Neuron (in vitro differentiated cells): Measurements from ENCODE around the gene CYP26A1.

Experiments used
- H2AFZ ChIP-seq: one replicate; pipeline ENCODE4 v1.6.1; 2013; ENCODE audit warnings: low read depth, mild to moderate bottlenecking, inconsistent platforms, low read length, moderate library complexity
- H3K27me3 ChIP-seq: one replicate; pipeline ENCODE4 v1.6.1; 2013; ENCODE audit warnings: low read length; ENCODE audit not compliant: insufficient read depth
- H3K36me3 ChIP-seq: one replicate; pipeline ENCODE4 v1.6.1; 2013; ENCODE audit warnings: low read length; ENCODE audit not compliant: insufficient read depth
- H3K4me1 ChIP-seq: one replicate; pipeline ENCODE4 v1.6.1; 2013; ENCODE audit warnings: low read length; ENCODE audit not compliant: insufficient read depth
- H3K4me3 ChIP-seq: 2 replicates; pipeline ENCODE4 v1.5.1; 2013; ENCODE audit warnings: mild to moderate bottlenecking, low read length, moderate library complexity
- H3K9me3 ChIP-seq: one replicate; pipeline ENCODE4 v1.6.1; 2013; ENCODE audit warnings: low read length

CYP26A1 gene

DNA sequence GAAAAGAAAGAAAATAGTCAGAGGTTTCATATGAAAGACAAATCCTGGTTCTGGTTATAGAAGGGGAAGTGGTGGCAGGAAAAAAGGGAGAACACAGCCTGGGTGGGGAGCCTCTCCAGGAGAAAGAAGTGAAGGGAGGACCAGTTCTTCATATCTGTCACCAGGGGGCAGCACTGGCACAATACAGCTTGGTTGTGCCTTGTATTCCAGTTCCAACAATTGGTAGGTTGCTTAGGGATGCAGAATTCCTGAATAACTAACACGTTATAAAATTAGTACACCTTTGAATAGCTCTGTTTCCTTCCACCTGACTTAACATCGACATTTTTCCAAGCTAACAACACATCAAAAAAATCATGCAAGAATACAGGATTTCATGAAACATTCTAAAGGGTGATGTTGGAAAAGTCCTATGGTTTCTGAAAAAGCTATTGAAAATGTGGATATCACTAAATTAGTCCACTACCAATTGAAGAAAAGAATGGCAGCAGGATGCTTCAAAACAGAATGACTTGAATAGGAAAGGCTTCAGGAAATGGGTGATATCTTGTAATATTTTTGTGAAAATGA lies 52.9 kb downstream of the CYP26A1 start:
- Histone ChIP-seq H3K4me1 (no peaks in the 10 kb centered on the region), H3K36me3 (no peaks in the 10 kb centered on the region), H3K9me3 (peaks cover 8% of the 10 kb centered on the region), H3K27me3 (no peaks in the 10 kb centered on the region), H3K4me3 (no peak overlapping the region), H2AFZ (no peak overlapping the region)
